Panc1 (cell line): Measurements from ENCODE around the gene RAP1GAP2. TPM values are rescaled to one million over a fixed set of nuclear protein-coding genes. Genes with fewer than 3 reads are reported as not detected.

Experiments
- ATAC-seq: fragments of 200-7000 bp; cut with Tn5 transposase; 2 replicates; pipeline ENCODE4 v1.9.1; 2020; ENCODE audit warnings: mild to moderate bottlenecking, moderate library complexity
- BruUV-seq: library from RNA; stranded (reverse); fragments of 400-500 nt; replicated peaks from 2 replicates; lab custom pipeline; 2021; lab: Mats Ljungman, UMichigan
- CTCF ChIA-PET: fragments of 300-600 bp; sonication (Branson Sonifier 250); formaldehyde crosslinking; loops from one replicate; lab custom pipeline; 2022; ENCODE audit warnings: antibody characterized with exemption; lab: Charles Lee
- POLR2A ChIA-PET: fragments of 300-600 bp; sonication (Branson Sonifier 250); formaldehyde crosslinking; loops from one replicate; lab custom pipeline; 2022; ENCODE audit warnings: antibody characterized with exemption; lab: Charles Lee
- DNase-seq: peaks from one replicate; pipeline ENCODE4 v3.0.0-alpha.2; 2010; ENCODE audit warnings: low read depth, low spot score
- H3K27ac ChIP-seq: 2 replicates; pipeline ENCODE4 v1.5.1; 2011; ENCODE audit warnings: mild to moderate bottlenecking, low read length, inconsistent platforms
- H3K27me3 ChIP-seq: fragments of 200-500 bp; sonication (Bioruptor generic); 2 replicates; pipeline ENCODE4 v1.6.0; 2014; ENCODE audit warnings: low read length, inconsistent platforms; ENCODE audit not compliant: control insufficient read depth, insufficient read depth
- H3K36me3 ChIP-seq: fragments of 200-500 bp; sonication (Bioruptor generic); 2 replicates; pipeline ENCODE4 v1.5.1; 2014; ENCODE audit warnings: inconsistent platforms, mild to moderate bottlenecking, low read length, moderate library complexity; ENCODE audit not compliant: control insufficient read depth, insufficient read depth
- H3K4me1 ChIP-seq: 2 replicates; pipeline ENCODE4 v1.5.1; 2011; ENCODE audit warnings: inconsistent platforms, mild to moderate bottlenecking, low read length, moderate library complexity; ENCODE audit not compliant: control insufficient read depth, insufficient read depth
- H3K4me3 ChIP-seq, 2 experiments: 2 replicates each; pipeline ENCODE4 v1.5.1; 2011 to 2012; ENCODE audit warnings: low read depth in 2 of 2, low read length in 2 of 2, mild to moderate bottlenecking in 2 of 2, inconsistent platforms in 1 of 2, moderate library complexity in 1 of 2
- H3K9me3 ChIP-seq: fragments of 200-500 bp; sonication (Bioruptor generic); 2 replicates; pipeline ENCODE4 v1.5.1; 2014; ENCODE audit warnings: low read depth, mild to moderate bottlenecking, inconsistent platforms, low read length, moderate library complexity; ENCODE audit not compliant: control insufficient read depth, insufficient read depth
- CTCF ChIP-seq: fragments of 450-650 bp; IDR thresholded peaks from 2 replicates; pipeline ENCODE4 v1.5.1; 2017; ENCODE audit warnings: mild to moderate bottlenecking
- POLR2AphosphoS5 ChIP-seq: IDR thresholded peaks from 2 replicates; pipeline ENCODE4 v1.6.1; 2012; ENCODE audit warnings: mild to moderate bottlenecking, low read depth, low read length, moderate library complexity
- REST ChIP-seq, 2 experiments: IDR thresholded peaks; 2 replicates each; pipeline ENCODE4 v1.6.1; 2011 to 2012; ENCODE audit warnings: low read depth in 2 of 2, control low read depth in 1 of 2, low read length in 1 of 2, mild to moderate bottlenecking in 1 of 2, moderate library complexity in 1 of 2; ENCODE audit not compliant: insufficient read depth in 1 of 2
- SIN3A ChIP-seq: IDR thresholded peaks from 2 replicates; pipeline ENCODE4 v1.6.1; 2012; ENCODE audit warnings: low read depth, mild to moderate bottlenecking, low read length, moderate library complexity, borderline replicate concordance; ENCODE audit not compliant: insufficient read depth
- TCF7L2 ChIP-seq: IDR thresholded peaks from 2 replicates; pipeline ENCODE4 v1.6.1; 2011; ENCODE audit warnings: mild to moderate bottlenecking, low read depth, low read length, inconsistent platforms
- in situ Hi-C: cut with HindIII; loops from 2 replicates; pipeline ENCODE4 v1.10.0; 2016; ENCODE audit warnings: low sequenced_read_pairs, low pct_unique_long_range_greater_than_20kb
- intact Hi-C: fragments of 100-400 bp; cut with micrococcal nuclease; formaldehyde crosslinking; loops from one replicate; pipeline ENCODE4 v1.10.0; 2022; ENCODE audit not compliant: unreplicated experiment
- total RNA-seq: library from RNA; stranded (reverse); gene quantifications from one replicate; pipeline ENCODE4 v1.2.1, GENCODE V29; 2021; ENCODE audit not compliant: unreplicated experiment

Gene RAP1GAP2
- total RNA-seq, 1 experiment from 2014 or later, result 10.0 TPM

DNA sequence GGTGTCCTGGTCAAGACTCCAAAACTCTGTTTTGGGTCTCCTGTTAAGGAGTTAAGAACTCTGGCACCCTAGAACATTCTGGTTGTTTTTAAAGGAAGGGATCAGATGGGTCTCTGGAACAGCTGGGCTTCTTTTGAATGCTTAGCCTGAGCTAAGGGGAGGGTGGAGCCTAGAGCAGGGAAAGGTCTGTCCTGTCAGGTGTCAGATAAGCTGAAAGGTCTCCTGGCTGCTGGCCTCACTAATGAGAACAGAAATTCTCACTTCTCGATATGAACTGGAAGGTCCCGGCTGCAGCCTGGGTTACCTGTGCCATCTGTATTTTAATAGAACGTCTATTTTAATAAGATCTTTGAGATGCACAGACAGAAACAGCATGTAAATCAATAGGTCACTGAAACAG is 69.0 kb downstream of the RAP1GAP2 start:
- intact Hi-C loops, result no loop called here
- TF ChIP-seq TCF7L2 (no peak), REST (IDR thresholded peaks at IDR 0.05; ENCODE audit: insufficient read depth in 1 of 2, low read depth in 2 of 2, low read length in 1 of 2) (no peak), SIN3A (no peak), CTCF (no peak), POLR2AphosphoS5 (no peak)
- CTCF ChIA-PET, result no interaction called here
- ATAC-seq (no peak), DNase-seq (no peak)
- no peaks in the 10 kb centered on the region for H3K4me1 ChIP-seq
- H3K27me3 ChIP-seq, result no peaks in the 10 kb centered on the region
- no peak overlapping the region for H3K27ac ChIP-seq
- no TSS peak for BruUV-seq
- no peak overlapping the region for H3K4me3 ChIP-seq
- no peaks in the 10 kb centered on the region for H3K36me3 ChIP-seq
- POLR2A ChIA-PET, result no interaction called here
- no peaks in the 10 kb centered on the region for H3K9me3 ChIP-seq
- in situ Hi-C loops, result no loop called here

DNA sequence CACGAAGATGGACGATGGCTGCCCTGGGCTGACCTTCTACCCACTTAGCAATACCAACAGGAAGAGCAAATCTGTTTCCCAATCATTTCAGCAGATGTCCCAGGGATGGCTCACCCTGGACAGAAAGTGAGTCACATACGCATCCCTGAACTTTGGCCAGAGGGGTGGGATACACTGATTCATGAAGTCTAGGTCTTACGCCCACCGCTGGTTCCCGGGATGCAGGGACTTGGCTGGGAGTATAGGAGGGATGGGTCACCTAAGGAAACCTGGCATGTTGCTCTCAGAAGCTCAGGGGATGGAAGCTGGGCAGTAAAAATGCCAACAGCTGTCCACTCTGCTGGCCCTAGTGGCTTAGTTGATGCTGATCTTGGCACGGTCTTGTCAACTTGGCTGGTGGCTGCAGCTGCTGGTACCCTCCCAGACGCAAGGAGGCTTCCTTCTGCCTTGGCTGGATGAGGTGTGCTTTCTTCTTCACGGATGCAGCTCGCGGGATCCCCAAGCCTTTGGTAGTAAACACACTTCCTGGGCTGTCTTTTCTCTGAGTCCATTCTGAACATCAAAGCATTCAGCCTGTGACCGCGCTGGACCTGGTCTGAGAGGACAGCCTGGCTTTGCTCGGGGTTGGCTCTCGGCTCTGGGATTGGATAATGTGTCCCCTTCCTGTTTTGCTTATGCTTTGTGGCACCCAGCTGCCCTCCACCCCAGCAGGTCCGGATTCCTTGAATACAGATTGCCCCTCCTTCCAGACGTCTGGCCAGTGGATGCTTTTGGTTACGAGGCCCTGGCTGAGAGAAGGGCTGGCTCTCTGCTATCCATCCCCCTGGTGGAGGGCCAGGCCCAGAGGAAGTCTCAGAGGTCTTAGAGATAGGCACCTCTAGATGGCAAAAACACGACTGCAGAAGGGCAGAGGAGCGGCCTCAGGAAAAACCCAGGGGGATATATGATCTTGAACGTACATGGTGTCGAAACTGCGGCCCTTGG is 71.5 kb downstream of the RAP1GAP2 start:
- no peak for ATAC-seq
- H3K36me3 ChIP-seq, result no peaks in the 10 kb centered on the region
- no peak for DNase-seq
- H3K4me3 ChIP-seq, result no peak overlapping the region
- TF ChIP-seq CTCF (no peak), POLR2AphosphoS5 (no peak), REST (IDR thresholded peaks at IDR 0.05; ENCODE audit: insufficient read depth in 1 of 2, low read depth in 2 of 2, low read length in 1 of 2) (no peak), TCF7L2 (0 out of 2 replicates have a peak, but pooled peaks have one; percentile 37)
- no peaks in the 10 kb centered on the region for H3K9me3 ChIP-seq
- intact Hi-C loops, result no loop called here
- POLR2A ChIA-PET, result no interaction called here
- no peak overlapping the region for H3K27ac ChIP-seq
- in situ Hi-C loops, result no loop called here
- H3K4me1 ChIP-seq, result no peaks in the 10 kb centered on the region
- no TSS peak for BruUV-seq
- H3K27me3 ChIP-seq, result no peaks in the 10 kb centered on the region
- CTCF ChIA-PET, result no interaction called here
